ENCODE data around the gene TAF7. TPM values are rescaled to one million over a fixed set of nuclear protein-coding genes. Genes with fewer than 3 reads are reported as not detected.
"Not testable (repeated sequence)": the region's sequence is repeated elsewhere in the genome, so short reads cannot be mapped to it uniquely, and the experiment has no call there.

Gene TAF7
- total RNA-seq, 2 experiments from 2014 or later: 57.3 to 64.6 TPM

DNA sequence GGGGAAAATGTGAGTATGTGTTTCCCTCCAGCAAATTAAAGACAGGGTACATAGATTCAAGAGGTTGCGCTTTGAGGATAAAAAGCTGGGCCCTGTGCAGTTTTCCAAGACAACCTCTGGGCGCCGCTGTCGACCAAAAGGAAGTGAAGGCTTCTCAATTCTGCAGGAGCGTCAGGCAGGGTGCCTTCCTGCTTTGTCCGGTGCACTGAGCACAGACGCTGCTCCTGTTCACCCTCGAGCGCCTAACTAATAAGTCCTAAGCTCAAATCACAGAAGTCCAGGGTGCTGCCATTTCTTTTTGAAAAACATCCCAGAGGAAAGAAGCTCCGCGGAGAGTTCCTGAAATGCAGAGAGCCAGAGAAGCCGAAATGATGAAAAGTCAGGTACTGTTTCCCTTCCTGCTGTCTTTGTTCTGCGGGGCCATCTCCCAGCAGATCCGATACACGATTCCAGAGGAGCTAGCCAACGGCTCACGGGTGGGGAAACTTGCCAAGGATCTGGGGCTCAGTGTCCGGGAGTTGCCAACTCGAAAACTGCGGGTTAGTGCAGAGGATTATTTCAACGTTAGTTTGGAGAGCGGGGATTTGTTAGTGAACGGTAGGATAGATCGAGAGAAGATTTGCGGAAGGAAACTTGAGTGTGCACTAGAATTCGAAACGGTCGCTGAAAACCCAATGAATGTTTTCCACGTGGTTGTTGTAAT lies 29.5 kb upstream of the TAF7 start, which contains the start of gene PCDHGB1:
PCDHGB1 (plus strand) TSS at position 183 of the 703 bp plus-strand sequence; CDS start at position 345, 162 bp downstream.
- no peak within 1 kb of the TSS for H3K27ac Mint-ChIP-seq
- CTCF ChIA-PET: interaction anchor here (1.0 to 1.4 kb wide), 3 partner anchors 14 to 214 kb away, joined by 3 to 5 read pairs (median 3); partner anchors contain the start of genes PCDHGA10 and PCDHGA5
- no peak for ATAC-seq
- H3K9me3 Mint-ChIP-seq (ENCODE audit: low read depth): peaks cover 13% of the 10 kb centered on the region
- H3K4me3 Mint-ChIP-seq: peak within 1 kb of the TSS; percentile 26
- peak; percentile 58 for DNase-seq
- peaks cover 23% of the 10 kb centered on the region for H3K27me3 Mint-ChIP-seq
- H3K4me1 Mint-ChIP-seq: no peaks in the 10 kb centered on the region
- peaks cover 9% of the 10 kb centered on the region for H3K36me3 Mint-ChIP-seq

DNA sequence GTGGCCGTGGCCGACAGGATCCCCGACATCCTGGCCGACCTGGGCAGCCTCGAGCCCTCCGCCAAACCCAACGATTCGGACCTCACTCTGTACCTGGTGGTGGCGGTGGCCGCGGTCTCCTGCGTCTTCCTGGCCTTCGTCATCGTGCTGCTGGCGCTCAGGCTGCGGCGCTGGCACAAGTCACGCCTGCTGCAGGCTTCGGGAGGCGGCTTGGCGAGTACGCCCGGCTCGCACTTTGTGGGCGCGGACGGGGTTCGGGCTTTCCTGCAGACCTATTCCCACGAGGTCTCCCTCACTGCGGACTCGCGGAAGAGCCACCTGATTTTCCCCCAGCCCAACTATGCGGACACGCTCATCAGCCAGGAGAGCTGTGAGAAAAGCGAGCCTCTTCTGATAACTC lies 25.4 kb upstream of the TAF7 start:
- H3K27ac Mint-ChIP-seq, H3K4me3 Mint-ChIP-seq, H3K36me3 Mint-ChIP-seq, ATAC-seq, DNase-seq, H3K4me1 Mint-ChIP-seq, CTCF ChIA-PET: not testable (repeated sequence)
- H3K9me3 Mint-ChIP-seq (ENCODE audit: low read depth): peaks cover 11% of the 10 kb centered on the region
- peaks cover 24% of the 10 kb centered on the region for H3K27me3 Mint-ChIP-seq

DNA sequence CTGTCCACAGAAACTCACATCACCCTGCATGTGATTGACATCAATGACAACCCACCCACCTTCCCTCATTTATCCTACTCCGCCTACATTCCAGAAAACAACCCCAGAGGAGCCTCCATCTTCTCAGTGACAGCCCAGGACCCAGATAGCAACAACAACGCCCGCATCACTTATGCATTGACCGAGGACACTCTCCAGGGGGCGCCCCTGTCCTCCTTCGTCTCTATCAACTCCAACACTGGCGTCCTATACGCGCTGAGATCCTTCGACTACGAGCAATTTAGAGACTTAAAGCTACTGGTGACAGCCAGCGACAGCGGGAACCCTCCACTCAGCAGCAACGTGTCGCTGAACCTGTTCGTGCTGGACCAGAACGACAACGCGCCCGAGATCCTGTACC lies 24.7 kb upstream of the TAF7 start:
- CTCF ChIA-PET: interaction anchor here (2.2 kb wide), 1 partner anchor 26 kb away, joined by 6 read pairs; no protein-coding TSS in a partner anchor
- Mint-ChIP-seq H3K4me1 (no peaks in the 10 kb centered on the region), H3K4me3 (no peak overlapping the region), H3K27me3 (peaks cover 18% of the 10 kb centered on the region), H3K36me3 (peaks cover 6% of the 10 kb centered on the region), H3K27ac (no peak overlapping the region), H3K9me3 (ENCODE audit: low read depth) (peaks cover 11% of the 10 kb centered on the region)
- no peak for ATAC-seq
- no peak for DNase-seq

DNA sequence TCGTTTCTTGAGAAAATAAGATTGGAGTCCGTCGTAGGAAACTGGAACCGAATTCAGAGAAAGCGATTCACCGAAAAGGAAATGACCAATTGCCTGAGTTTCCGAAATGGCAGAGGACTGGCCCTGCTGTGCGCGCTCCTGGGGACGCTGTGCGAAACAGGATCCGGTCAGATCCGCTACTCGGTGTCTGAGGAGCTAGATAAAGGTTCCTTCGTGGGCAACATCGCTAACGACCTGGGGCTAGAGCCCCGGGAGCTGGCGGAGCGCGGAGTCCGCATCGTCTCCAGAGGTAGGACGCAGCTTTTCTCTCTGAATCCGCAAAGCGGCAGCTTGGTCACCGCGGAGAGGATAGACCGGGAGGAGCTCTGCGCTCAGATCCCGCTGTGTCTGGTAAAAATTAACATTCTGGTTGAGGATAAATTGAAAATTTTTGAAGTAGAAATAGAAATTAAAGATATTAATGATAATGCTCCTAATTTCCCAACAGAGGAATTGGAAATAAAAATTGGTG lies 23.4 kb upstream of the TAF7 start:
- H3K4me3 Mint-ChIP-seq: peak overlapping the region; percentile 61
- DNase-seq (no peak), ATAC-seq (no peak)
- peaks cover 6% of the 10 kb centered on the region for H3K36me3 Mint-ChIP-seq
- peaks cover 23% of the 10 kb centered on the region for H3K27me3 Mint-ChIP-seq
- H3K4me1 Mint-ChIP-seq: no peaks in the 10 kb centered on the region
- H3K27ac Mint-ChIP-seq: no peak overlapping the region
- CTCF ChIA-PET: interaction anchor here (1.0 to 2.2 kb wide), 11 partner anchors 9 to 181 kb away, joined by 3 to 6 read pairs (median 3); partner anchors contain the start of genes PCDHGA4, PCDHGB5 and PCDHGB6
- H3K9me3 Mint-ChIP-seq (ENCODE audit: low read depth): peaks cover 11% of the 10 kb centered on the region

DNA sequence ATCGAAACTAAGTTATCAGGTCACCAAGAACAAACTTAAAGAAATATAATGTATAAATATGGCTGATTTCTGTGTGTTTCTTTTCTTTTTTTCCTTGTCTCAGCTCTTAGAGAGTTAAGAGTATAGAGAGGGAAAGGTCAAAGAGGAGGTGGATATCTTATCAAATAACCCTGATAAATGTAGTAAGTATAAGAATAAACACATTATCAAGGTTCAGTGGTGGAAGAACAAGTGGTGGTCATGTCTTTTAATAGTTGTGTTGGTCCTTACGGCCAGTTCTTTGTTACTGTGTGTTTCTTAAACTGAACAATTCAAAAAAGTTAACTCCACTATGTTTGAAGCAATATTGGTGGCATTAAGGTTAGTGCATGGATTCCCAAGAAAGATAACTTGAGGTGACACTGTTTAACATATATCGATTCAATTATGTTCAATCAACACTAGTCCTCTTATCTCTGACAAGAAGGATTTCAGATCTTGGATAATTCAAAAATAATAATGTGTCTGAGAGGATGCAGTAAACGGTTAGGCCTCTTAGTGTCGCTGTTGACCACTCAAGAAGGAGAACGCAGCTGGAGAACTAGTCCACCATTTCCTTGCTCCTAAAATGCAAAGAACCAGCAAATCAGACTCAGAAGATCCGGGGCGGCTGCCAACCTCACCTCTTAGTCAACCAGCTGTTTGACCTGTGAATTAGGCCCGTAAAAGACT lies 22.8 kb upstream of the TAF7 start, which contains the start of gene PCDHGA3:
PCDHGA3 (plus strand) TSS at position 588 of the 711 bp plus-strand sequence. CDS start 205 bp downstream, outside the sequence.
- DNase-seq (no peak), ATAC-seq (no peak)
- Mint-ChIP-seq H3K27ac (no peak within 1 kb of the TSS), H3K4me3 (peak within 1 kb of the TSS; percentile 61), H3K27me3 (peaks cover 29% of the 10 kb centered on the region), H3K4me1 (no peaks in the 10 kb centered on the region), H3K36me3 (peaks cover 8% of the 10 kb centered on the region), H3K9me3 (ENCODE audit: low read depth) (peaks cover 11% of the 10 kb centered on the region)
- CTCF ChIA-PET: interaction anchor here (1.0 to 2.2 kb wide), 9 partner anchors 12 to 182 kb away, joined by 3 to 6 read pairs (median 3); partner anchors contain the start of genes PCDHGA4 and PCDHGB5

DNA sequence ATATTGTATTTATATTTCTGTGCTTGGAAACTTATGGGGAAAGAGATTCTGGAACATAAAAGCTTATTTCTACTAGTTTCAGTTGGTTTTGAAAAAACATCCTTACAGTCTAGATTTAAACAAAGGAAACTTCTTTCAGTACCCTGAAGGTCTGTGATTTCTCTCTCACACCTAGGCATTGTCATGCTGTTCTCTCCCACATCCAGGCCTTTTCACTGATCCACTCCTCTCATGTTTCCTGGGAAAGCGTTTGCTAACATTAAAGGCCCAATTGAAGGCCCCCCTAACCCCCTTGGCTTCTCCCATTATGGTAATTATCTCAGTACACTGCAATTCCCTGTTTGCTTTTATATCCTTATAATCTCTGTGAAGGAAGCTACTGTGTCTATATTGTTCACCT lies 22.2 kb upstream of the TAF7 start:
- H3K27ac Mint-ChIP-seq: no peak overlapping the region
- H3K36me3 Mint-ChIP-seq: peaks cover 8% of the 10 kb centered on the region
- ATAC-seq (no peak), DNase-seq (no peak)
- H3K27me3 Mint-ChIP-seq: peaks cover 35% of the 10 kb centered on the region
- no peaks in the 10 kb centered on the region for H3K4me1 Mint-ChIP-seq
- H3K4me3 Mint-ChIP-seq: no peak overlapping the region
- CTCF ChIA-PET: interaction anchor here (1.3 kb wide), 1 partner anchor 55 kb away, joined by 3 read pairs; the partner anchor contains the start of gene PCDHGB5
- peaks cover 15% of the 10 kb centered on the region for H3K9me3 Mint-ChIP-seq (ENCODE audit: low read depth)

DNA sequence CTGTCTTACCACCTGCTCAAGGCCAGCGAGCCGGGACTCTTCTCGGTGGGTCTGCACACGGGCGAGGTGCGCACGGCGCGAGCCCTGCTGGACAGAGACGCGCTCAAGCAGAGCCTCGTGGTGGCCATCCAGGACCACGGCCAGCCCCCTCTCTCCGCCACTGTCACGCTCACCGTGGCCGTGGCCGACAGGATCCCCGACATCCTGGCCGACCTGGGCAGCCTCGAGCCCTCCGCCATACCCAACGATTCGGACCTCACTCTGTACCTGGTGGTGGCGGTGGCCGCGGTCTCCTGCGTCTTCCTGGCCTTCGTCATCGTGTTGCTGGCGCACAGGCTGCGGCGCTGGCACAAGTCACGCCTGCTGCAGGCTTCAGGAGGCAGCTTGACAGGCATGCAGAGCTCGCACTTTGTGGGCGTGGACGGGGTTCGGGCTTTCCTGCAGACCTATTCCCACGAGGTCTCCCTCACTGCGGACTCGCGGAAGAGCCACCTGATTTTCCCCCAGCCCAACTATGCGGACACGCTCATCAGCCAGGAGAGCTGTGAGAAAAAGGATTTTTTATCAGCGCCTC lies 20.3 kb upstream of the TAF7 start:
- CTCF ChIA-PET: interaction anchor here (1.0 kb wide), 1 partner anchor 20 kb away, joined by 3 read pairs; the partner anchor contains the start of gene TAF7
- not testable (repeated sequence) for H3K9me3 Mint-ChIP-seq (ENCODE audit: low read depth); ATAC-seq; H3K4me1 Mint-ChIP-seq; DNase-seq; H3K36me3 Mint-ChIP-seq; H3K27ac Mint-ChIP-seq; H3K4me3 Mint-ChIP-seq
- peaks cover 44% of the 10 kb centered on the region for H3K27me3 Mint-ChIP-seq

DNA sequence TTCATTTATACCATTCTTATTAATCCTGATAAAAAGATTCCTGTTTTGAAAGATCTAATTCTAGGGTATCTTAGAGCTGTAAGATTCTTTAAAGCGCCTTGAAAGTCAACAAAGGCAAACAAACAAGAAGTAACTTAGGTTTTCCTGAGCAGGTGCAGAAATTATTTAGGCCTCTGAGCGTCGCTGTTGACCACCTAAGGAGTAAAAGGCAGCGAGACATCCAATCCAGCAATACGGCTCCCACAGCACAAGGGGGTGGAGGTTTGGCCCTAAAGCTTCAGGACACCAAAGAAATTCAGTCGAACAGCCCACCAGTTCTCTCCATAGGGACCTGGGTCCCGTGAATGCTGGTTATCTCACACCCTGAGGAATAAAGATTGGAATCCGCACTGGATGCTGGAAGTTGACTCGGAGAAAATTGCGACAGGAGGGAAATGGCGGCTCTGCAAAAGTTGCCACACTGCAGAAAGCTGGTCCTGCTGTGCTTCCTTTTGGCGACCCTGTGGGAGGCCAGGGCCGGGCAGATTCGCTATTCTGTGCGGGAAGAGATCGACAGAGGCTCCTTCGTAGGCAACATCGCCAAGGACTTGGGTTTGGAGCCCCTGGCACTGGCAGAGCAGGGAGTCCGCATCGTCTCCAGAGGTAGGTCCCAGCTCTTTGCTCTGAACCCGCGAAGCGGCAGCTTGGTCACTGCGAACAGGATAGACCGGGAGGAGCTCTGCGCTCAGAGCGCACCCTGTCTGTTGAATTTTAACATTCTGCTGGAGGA lies 18.1 kb upstream of the TAF7 start, which contains the start of gene PCDHGA2:
PCDHGA2 (plus strand) TSS at position 223 of the 769 bp plus-strand sequence.
- CTCF ChIA-PET: interaction anchor here (1.3 to 1.4 kb wide), 2 partner anchors 9 kb away, joined by 4 to 6 read pairs; partner anchors contain the start of gene PCDHGA1
- ATAC-seq (no peak), DNase-seq (no peak)
- H3K4me1 Mint-ChIP-seq: no peaks in the 10 kb centered on the region
- H3K36me3 Mint-ChIP-seq: peaks cover 3% of the 10 kb centered on the region
- no peak within 1 kb of the TSS for H3K27ac Mint-ChIP-seq
- no peak within 1 kb of the TSS for H3K4me3 Mint-ChIP-seq
- peaks cover 14% of the 10 kb centered on the region for H3K9me3 Mint-ChIP-seq (ENCODE audit: low read depth)
- H3K27me3 Mint-ChIP-seq: peaks cover 54% of the 10 kb centered on the region

DNA sequence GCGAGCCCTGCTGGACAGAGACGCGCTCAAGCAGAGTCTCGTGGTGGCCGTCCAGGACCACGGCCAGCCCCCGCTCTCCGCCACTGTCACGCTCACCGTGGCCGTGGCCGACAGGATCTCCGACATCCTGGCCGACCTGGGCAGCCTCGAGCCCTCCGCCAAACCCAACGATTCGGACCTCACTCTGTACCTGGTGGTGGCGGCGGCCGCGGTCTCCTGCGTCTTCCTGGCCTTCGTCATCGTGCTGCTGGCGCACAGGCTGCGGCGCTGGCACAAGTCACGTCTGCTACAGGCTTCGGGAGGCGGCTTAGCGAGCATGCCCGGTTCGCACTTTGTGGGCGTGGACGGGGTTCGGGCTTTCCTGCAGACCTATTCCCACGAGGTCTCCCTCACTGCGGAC lies 12.0 kb upstream of the TAF7 start:
- H3K4me3 Mint-ChIP-seq, ATAC-seq, H3K4me1 Mint-ChIP-seq, H3K27ac Mint-ChIP-seq, DNase-seq, H3K36me3 Mint-ChIP-seq: not testable (repeated sequence)
- H3K27me3 Mint-ChIP-seq: peaks cover 58% of the 10 kb centered on the region
- CTCF ChIA-PET: interaction anchor here (1.8 kb wide), 1 partner anchor 12 kb away, joined by 7 read pairs; the partner anchor contains the start of gene TAF7
- peaks cover 13% of the 10 kb centered on the region for H3K9me3 Mint-ChIP-seq (ENCODE audit: low read depth)

DNA sequence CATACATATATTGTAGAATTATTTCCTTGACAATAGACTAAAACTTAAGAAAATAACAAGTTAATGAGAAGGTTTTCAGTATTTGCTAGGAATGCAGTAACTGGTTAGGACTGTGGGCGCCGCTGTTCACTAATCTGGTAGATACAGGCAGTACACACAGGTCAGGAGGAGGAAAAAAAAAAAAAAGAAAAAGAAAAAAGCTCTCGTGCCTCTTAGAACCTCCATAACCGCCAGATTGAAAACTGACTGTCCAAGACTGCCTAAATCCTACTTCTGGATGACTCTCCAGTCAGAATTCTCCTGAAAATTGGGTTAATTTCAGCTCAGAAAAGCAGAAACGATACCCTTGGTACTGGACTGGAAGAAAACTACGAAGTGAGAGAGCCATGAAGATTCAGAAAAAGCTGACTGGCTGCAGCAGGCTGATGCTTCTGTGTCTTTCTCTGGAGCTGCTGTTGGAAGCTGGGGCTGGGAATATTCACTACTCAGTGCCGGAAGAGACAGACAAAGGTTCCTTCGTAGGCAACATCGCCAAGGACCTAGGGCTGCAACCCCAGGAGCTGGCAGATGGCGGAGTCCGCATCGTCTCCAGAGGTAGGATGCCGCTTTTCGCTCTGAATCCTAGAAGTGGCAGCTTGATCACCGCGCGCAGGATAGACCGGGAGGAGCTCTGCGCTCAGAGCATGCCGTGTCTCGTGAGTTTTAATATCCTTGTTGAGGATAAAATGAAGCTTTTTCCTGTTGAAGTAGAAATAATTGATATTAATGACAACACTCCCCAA lies 9.9 kb upstream of the TAF7 start, which contains the start of gene PCDHGA1:
PCDHGA1 (plus strand) TSS at position 216 of the 782 bp plus-strand sequence.
- no peak for DNase-seq
- Mint-ChIP-seq H3K4me3 (no peak within 1 kb of the TSS), H3K27me3 (peaks cover 49% of the 10 kb centered on the region)

DNA sequence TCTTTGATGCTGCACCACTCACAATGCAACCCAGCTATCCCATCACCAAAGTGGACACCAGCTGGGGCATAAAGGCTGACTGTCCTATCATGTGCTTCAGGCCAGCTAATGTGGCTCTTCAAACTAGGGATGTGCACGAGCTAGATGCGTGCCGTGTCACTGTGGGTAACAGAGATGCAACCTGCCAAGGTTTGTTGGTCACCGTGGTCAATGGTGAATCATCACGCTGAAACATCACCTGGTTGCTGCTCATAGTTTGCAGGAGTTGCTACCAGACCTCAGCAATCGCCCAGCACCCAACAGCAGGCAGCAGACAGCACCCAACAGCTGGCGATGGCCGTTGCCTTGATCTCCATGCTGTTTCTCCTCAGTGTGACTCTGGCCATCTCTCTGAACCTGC lies 7.6 kb upstream of the TAF7 start:
- CTCF ChIA-PET: interaction anchor here (0.7 to 3.2 kb wide), 5 partner anchors 8 to 229 kb away, joined by 3 to 35 read pairs (median 3); partner anchors contain the start of genes PCDHGA10 and TAF7
- Mint-ChIP-seq H3K4me3 (no peak overlapping the region), H3K27me3 (peaks cover 35% of the 10 kb centered on the region), H3K27ac (no peak overlapping the region), H3K9me3 (ENCODE audit: low read depth) (peaks cover 9% of the 10 kb centered on the region), H3K4me1 (peaks cover 7% of the 10 kb centered on the region), H3K36me3 (peaks cover 3% of the 10 kb centered on the region)
- DNase-seq: no peak
- ATAC-seq: no peak

More for the DNA sequence above, 9.9 kb upstream of the TAF7 start, which contains the start of gene PCDHGA1:
- CTCF ChIA-PET: interaction anchor here (0.7 to 3.2 kb wide), 8 partner anchors 8 to 585 kb away, joined by 3 to 35 read pairs (median 4); partner anchors contain the start of genes PCDHGA2, PCDHGA3, PCDHGA4 and TAF7
- Mint-ChIP-seq H3K9me3 (ENCODE audit: low read depth) (peaks cover 14% of the 10 kb centered on the region), H3K4me1 (peaks cover 7% of the 10 kb centered on the region), H3K36me3 (peaks cover 2% of the 10 kb centered on the region), H3K27ac (no peak within 1 kb of the TSS)
- ATAC-seq: peak; percentile 44

Measured in activated CD8-positive, alpha-beta memory T cell treated with anti-CD3 and anti-CD28 coated beads, Interleukin-2, amount 10 ng/mL, durations not matched to agents 7 days and 5 days (primary cell).